ENCODE measurements around the gene RPS6KB2. TPM values are rescaled to one million over a fixed set of nuclear protein-coding genes. Genes with fewer than 3 reads are reported as not detected.
A peak's percentile ranks its signal among the peaks of the same experiment; 100 is the strongest.
"Not testable (repeated sequence)": the region's sequence is repeated elsewhere in the genome, so short reads cannot be mapped to it uniquely, and the experiment has no call there.

The RPS6KB2 gene
- total RNA-seq, 2 experiments from 2014 or later = 69.3 to 72.0 TPM

GRCh38 chr11:67401495-67402191, 26.7 kb upstream of the RPS6KB2 start, which contains the start of gene PPP1CA:
TSS of gene PPP1CA (minus strand) at chr11:67401858. CDS start at chr11:67401782, 76 bp downstream.
- intact Hi-C loops (cut with DNase I, micrococcal nuclease) = loop anchor here (1.0 to 5.0 kb wide), 6 partner anchors 27 to 106 kb away; partner anchors contain the start of genes TMEM134 (in 2 of the 2), CDK2AP2 (in 1 of the 2), PITPNM1 (in 1 of the 2) and PTPRCAP (in 1 of the 2)
- Mint-ChIP-seq H3K27me3 (no peaks in the 10 kb centered on the region), H3K4me1 (ENCODE audit: low read depth) (peaks cover 56% of the 10 kb centered on the region), H3K36me3 (ENCODE audit: low read depth) (peaks cover 56% of the 10 kb centered on the region), H3K9me3 (no peaks in the 10 kb centered on the region), H3K27ac (peak within 1 kb of the TSS; percentile 98), H3K4me3 (peak within 1 kb of the TSS; percentile 100)
- H3K9me3 ChIP-seq (ENCODE audit: control insufficient read depth in 1 of 2, insufficient read depth in 1 of 2, low read length in 2 of 2) = peaks cover 0 to 5% of the 10 kb centered on the region in 2 experiments
- peaks cover 48% of the 10 kb centered on the region for H3K36me3 ChIP-seq (ENCODE audit: insufficient read depth, low read length)
- H3K4me1 ChIP-seq (ENCODE audit: insufficient read depth, low read length) = peaks cover 86% of the 10 kb centered on the region
- TF ChIP-seq, protein P1, sequence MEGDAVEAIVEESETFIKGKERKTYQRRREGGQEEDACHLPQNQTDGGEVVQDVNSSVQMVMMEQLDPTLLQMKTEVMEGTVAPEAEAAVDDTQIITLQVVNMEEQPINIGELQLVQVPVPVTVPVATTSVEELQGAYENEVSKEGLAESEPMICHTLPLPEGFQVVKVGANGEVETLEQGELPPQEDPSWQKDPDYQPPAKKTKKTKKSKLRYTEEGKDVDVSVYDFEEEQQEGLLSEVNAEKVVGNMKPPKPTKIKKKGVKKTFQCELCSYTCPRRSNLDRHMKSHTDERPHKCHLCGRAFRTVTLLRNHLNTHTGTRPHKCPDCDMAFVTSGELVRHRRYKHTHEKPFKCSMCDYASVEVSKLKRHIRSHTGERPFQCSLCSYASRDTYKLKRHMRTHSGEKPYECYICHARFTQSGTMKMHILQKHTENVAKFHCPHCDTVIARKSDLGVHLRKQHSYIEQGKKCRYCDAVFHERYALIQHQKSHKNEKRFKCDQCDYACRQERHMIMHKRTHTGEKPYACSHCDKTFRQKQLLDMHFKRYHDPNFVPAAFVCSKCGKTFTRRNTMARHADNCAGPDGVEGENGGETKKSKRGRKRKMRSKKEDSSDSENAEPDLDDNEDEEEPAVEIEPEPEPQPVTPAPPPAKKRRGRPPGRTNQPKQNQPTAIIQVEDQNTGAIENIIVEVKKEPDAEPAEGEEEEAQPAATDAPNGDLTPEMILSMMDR (IDR thresholded peaks at IDR 0.05) = no peak
- peak; percentile 69 for ATAC-seq (ENCODE audit: poor library complexity)
- DNase-seq = peak; percentile 83 to 96 (median 92)
- H3K4me3 ChIP-seq (ENCODE audit: low read length) = peak within 1 kb of the TSS; percentile 98
- H3K27ac ChIP-seq (ENCODE audit: low read depth in 1 of 2, low read length in 2 of 2) = peak within 1 kb of the TSS; percentile 62 to 84
- H3K27me3 ChIP-seq (ENCODE audit: control insufficient read depth in 1 of 2, insufficient read depth in 2 of 2, low read length in 2 of 2) = peaks cover 0 to 3% of the 10 kb centered on the region in 2 experiments
- POLR2A ChIA-PET = interaction anchor here (0.7 to 7.1 kb wide), 36 partner anchors 7 to 758 kb away, joined by 3 to 353 read pairs (median 6); partner anchors contain the start of genes AIP, ANKRD13D, CARNS1 and CLCF1
- CTCF ChIA-PET = interaction anchor here (0.6 to 5.3 kb wide), 25 partner anchors 8 to 182 kb away, joined by 3 to 46 read pairs (median 4); partner anchors contain the start of genes AIP, CARNS1, CDK2AP2 and CLCF1

GRCh38 chr11:67402192-67402839, 26.0 kb upstream of the RPS6KB2 start:
- intact Hi-C loops (cut with DNase I, micrococcal nuclease) = loop anchor here in 1 of 2 experiments (2.0 to 5.0 kb wide), 2 partner anchors 66 to 105 kb away; partner anchors contain the start of genes CDK2AP2, PITPNM1 and TMEM134
- ATAC-seq (ENCODE audit: poor library complexity); H3K9me3 ChIP-seq (ENCODE audit: control insufficient read depth in 1 of 2, insufficient read depth in 1 of 2, low read length in 2 of 2); DNase-seq; H3K27me3 ChIP-seq (ENCODE audit: control insufficient read depth in 1 of 2, insufficient read depth in 2 of 2, low read length in 2 of 2); H3K9me3 Mint-ChIP-seq; H3K27me3 Mint-ChIP-seq: not testable (repeated sequence)
- peaks cover 52% of the 10 kb centered on the region for H3K36me3 ChIP-seq (ENCODE audit: insufficient read depth, low read length)
- ChIA-PET POLR2A (interaction anchor here (0.7 to 7.1 kb wide), 26 partner anchors 10 to 759 kb away, joined by 3 to 353 read pairs (median 7); partner anchors contain the start of genes AIP, CARNS1, CLCF1 and GPR152), CTCF (interaction anchor here (0.7 to 5.3 kb wide), 14 partner anchors 11 to 150 kb away, joined by 3 to 46 read pairs (median 6); partner anchors contain the start of genes AIP, CARNS1, CLCF1 and PTPRCAP)
- Mint-ChIP-seq H3K27ac (peak overlapping the region; percentile 98), H3K36me3 (ENCODE audit: low read depth) (peaks cover 56% of the 10 kb centered on the region), H3K4me3 (peak overlapping the region; percentile 100), H3K4me1 (ENCODE audit: low read depth) (peaks cover 57% of the 10 kb centered on the region)
- H3K4me3 ChIP-seq (ENCODE audit: low read length) = peak overlapping the region; percentile 51
- H3K4me1 ChIP-seq (ENCODE audit: insufficient read depth, low read length) = peaks cover 86% of the 10 kb centered on the region
- H3K27ac ChIP-seq (ENCODE audit: low read depth in 1 of 2, low read length in 2 of 2) = peak overlapping the region; percentile 62 to 84

GRCh38 chr11:67403085-67403484, 25.2 kb upstream of the RPS6KB2 start:
- not testable (repeated sequence) for H3K27me3 ChIP-seq (ENCODE audit: control insufficient read depth in 1 of 2, insufficient read depth in 2 of 2, low read length in 2 of 2); H3K9me3 ChIP-seq (ENCODE audit: control insufficient read depth in 1 of 2, insufficient read depth in 1 of 2, low read length in 2 of 2); ATAC-seq (ENCODE audit: poor library complexity); H3K9me3 Mint-ChIP-seq; DNase-seq; H3K27me3 Mint-ChIP-seq
- H3K27ac Mint-ChIP-seq = peak overlapping the region; percentile 98
- CTCF ChIA-PET = interaction anchor here (1.4 to 5.3 kb wide), 4 partner anchors 14 to 80 kb away, joined by 5 to 46 read pairs (median 14); partner anchors contain the start of genes AIP, CARNS1 and PTPRCAP
- POLR2A ChIA-PET = interaction anchor here (0.9 to 7.1 kb wide), 25 partner anchors 10 to 1979 kb away, joined by 3 to 353 read pairs (median 8); partner anchors contain the start of genes AIP, ANKRD13D, CARNS1 and CORO1B
- H3K4me1 ChIP-seq (ENCODE audit: insufficient read depth, low read length) = peaks cover 86% of the 10 kb centered on the region
- peaks cover 58% of the 10 kb centered on the region for H3K4me1 Mint-ChIP-seq (ENCODE audit: low read depth)
- peaks cover 52% of the 10 kb centered on the region for H3K36me3 ChIP-seq (ENCODE audit: insufficient read depth, low read length)
- H3K36me3 Mint-ChIP-seq (ENCODE audit: low read depth) = peaks cover 56% of the 10 kb centered on the region
- peak overlapping the region; percentile 100 for H3K4me3 Mint-ChIP-seq
- peak overlapping the region; percentile 72 to 84 for H3K27ac ChIP-seq (ENCODE audit: low read depth in 1 of 2, low read length in 2 of 2)
- H3K4me3 ChIP-seq (ENCODE audit: low read length) = peak overlapping the region; percentile 100
- intact Hi-C loops (cut with DNase I, micrococcal nuclease) = loop anchor here (1.0 to 5.0 kb wide), 5 partner anchors 14 to 104 kb away; partner anchors contain the start of genes AIP (in 1 of the 2), CDK2AP2 (in 1 of the 2), PITPNM1 (in 1 of the 2) and TMEM134 (in 1 of the 2)

Measured in CD4-positive, alpha-beta T cell (primary cell).